ENCODE measurements around the gene PNPO. TPM values are rescaled to one million over a fixed set of nuclear protein-coding genes. Genes with fewer than 3 reads are reported as not detected.

The PNPO gene
- total and polyA plus RNA-seq, 2 of the 13 experiments (the other 11 are each of a cell fraction or from before 2014, with no cell fraction given) = 47.9 to 63.3 TPM

DNA sequence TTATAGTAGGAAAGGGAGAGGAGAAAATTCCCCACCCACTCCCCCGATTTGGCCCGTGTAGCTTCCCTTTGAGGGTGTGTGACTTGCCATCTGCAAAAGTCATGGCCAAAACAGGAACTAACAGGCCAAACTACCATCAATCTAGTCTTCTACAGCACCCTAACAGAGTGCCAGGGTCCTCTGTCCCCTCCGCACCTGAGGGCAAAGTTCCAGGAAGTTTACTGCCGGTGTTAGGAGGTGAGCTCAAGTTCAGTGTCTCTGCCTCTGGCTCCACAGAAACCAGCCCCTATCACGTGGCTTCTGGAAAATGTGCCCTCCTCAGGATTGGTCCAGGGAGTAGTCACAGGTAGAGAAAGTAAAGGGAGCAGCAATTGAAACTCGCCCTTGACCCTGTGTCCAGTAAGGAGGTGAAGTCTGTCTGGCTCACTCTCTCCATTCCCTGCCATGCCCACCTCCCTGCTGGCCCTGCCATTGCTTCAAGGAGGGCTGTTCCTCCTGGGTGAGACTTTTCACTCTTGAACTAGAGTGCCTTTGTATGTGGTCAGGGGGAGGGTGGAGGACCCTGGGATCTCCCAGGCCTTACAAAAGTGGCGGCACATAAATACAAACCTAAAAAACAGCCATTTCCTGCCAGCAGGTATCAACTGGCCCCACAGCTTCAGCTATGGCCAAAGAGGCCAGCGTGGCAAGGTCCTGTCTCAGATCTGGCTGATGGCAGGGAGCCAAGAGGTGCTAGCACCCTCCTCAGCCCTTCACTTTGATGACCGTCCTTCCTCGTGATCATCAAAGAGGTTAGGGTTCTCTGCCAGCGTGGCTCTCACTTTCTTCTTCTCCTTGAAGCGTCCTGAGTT, 11.0 kb downstream of the PNPO start (continued):
- TF ChIP-seq, protein P1, sequence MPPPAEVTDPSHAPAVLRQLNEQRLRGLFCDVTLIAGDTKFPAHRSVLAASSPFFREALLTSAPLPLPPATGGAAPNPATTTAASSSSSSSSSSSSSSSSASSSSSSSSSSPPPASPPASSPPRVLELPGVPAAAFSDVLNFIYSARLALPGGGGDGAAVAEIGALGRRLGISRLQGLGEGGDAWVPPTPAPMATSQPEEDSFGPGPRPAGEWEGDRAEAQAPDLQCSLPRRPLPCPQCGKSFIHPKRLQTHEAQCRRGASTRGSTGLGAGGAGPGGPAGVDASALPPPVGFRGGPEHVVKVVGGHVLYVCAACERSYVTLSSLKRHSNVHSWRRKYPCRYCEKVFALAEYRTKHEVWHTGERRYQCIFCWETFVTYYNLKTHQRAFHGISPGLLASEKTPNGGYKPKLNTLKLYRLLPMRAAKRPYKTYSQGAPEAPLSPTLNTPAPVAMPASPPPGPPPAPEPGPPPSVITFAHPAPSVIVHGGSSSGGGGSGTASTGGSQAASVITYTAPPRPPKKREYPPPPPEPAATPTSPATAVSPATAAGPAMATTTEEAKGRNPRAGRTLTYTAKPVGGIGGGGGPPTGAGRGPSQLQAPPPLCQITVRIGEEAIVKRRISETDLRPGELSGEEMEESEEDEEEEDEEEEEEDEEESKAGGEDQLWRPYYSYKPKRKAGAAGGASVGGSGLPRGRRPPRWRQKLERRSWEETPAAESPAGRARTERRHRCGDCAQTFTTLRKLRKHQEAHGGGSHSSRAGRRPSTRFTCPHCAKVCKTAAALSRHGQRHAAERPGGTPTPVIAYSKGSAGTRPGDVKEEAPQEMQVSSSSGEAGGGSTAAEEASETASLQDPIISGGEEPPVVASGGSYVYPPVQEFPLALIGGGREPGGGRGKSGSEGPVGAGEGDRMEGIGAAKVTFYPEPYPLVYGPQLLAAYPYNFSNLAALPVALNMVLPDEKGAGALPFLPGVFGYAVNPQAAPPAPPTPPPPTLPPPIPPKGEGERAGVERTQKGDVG (CRISPR knock-in tag; IDR thresholded peaks at IDR 0.05; ENCODE audit: borderline replicate concordance) = no peak
- TF ChIP-seq ZNF713 (CRISPR knock-in tag; IDR thresholded peaks at IDR 0.05) (0 out of 2 replicates have a peak, but pooled peaks have one; percentile 61), ZFYVE20 (CRISPR knock-in tag; IDR thresholded peaks at IDR 0.05; ENCODE audit: borderline replicate concordance, low read depth) (no peak), ZNF546 (CRISPR knock-in tag; conservative IDR thresholded peaks at IDR 0.05) (no peak), ZNF143 (CRISPR knock-in tag; IDR thresholded peaks at IDR 0.05) (no peak), ZNF614 (CRISPR knock-in tag; IDR thresholded peaks at IDR 0.05; ENCODE audit: borderline replicate concordance) (peak; percentile 50; the same call in 1 of the 2 replicates), ZNF292 (CRISPR knock-in tag; IDR thresholded peaks at IDR 0.05; ENCODE audit: borderline replicate concordance, low read depth) (peak; percentile 57; the same call in 1 of the 2 replicates), ZNF605 (CRISPR knock-in tag; IDR thresholded peaks at IDR 0.05) (0 out of 2 replicates have a peak, but pooled peaks have one; percentile 28), ESRRA (CRISPR knock-in tag; IDR thresholded peaks at IDR 0.05; ENCODE audit: low read depth) (peak; percentile 87), THAP11 (CRISPR knock-in tag; IDR thresholded peaks at IDR 0.05) (peak; percentile 45; the same call in 1 of the 2 replicates), ZNF263 (CRISPR knock-in tag; IDR thresholded peaks at IDR 0.05) (no peak), ZFP62 (CRISPR knock-in tag; IDR thresholded peaks at IDR 0.05) (no peak), AGO1 (IDR thresholded peaks at IDR 0.05; ENCODE audit: low read depth, low read length, poor library complexity, severe bottlenecking) (no peak), TP53 (CRISPR knock-in tag; conservative IDR thresholded peaks at IDR 0.05) (no peak)
- TF ChIP-seq, protein P2, sequence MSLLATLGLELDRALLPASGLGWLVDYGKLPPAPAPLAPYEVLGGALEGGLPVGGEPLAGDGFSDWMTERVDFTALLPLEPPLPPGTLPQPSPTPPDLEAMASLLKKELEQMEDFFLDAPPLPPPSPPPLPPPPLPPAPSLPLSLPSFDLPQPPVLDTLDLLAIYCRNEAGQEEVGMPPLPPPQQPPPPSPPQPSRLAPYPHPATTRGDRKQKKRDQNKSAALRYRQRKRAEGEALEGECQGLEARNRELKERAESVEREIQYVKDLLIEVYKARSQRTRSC (CRISPR knock-in tag; IDR thresholded peaks at IDR 0.05; ENCODE audit: low read depth) = no peak
- TF ChIP-seq, protein P3, sequence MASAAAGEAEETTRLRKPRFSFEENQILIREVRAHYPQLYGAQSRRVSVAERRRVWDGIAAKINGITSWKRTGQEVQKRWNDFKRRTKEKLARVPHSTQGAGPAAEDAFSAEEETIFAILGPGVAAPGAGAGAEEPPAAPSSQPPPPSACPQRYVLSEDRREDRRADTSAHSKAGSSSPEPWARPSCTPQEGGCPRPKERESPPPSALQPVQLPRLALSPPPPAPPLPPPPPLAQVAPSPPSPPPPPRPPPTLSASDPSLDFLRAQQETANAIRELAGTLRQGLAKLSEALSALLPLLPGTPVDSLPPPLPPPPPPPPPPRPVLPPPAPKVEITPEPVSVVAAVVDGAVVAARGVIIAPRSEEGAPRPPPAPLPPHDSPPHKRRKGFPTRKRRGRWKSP (CRISPR knock-in tag; IDR thresholded peaks at IDR 0.05) = no peak
- TF ChIP-seq, protein P4, sequence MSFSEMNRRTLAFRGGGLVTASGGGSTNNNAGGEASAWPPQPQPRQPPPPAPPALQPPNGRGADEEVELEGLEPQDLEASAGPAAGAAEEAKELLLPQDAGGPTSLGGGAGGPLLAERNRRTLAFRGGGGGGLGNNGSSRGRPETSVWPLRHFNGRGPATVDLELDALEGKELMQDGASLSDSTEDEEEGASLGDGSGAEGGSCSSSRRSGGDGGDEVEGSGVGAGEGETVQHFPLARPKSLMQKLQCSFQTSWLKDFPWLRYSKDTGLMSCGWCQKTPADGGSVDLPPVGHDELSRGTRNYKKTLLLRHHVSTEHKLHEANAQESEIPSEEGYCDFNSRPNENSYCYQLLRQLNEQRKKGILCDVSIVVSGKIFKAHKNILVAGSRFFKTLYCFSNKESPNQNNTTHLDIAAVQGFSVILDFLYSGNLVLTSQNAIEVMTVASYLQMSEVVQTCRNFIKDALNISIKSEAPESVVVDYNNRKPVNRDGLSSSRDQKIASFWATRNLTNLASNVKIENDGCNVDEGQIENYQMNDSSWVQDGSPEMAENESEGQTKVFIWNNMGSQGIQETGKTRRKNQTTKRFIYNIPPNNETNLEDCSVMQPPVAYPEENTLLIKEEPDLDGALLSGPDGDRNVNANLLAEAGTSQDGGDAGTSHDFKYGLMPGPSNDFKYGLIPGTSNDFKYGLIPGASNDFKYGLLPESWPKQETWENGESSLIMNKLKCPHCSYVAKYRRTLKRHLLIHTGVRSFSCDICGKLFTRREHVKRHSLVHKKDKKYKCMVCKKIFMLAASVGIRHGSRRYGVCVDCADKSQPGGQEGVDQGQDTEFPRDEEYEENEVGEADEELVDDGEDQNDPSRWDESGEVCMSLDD (CRISPR knock-in tag; IDR thresholded peaks at IDR 0.05; ENCODE audit: borderline replicate concordance) = no peak
- TF ChIP-seq, protein P5, sequence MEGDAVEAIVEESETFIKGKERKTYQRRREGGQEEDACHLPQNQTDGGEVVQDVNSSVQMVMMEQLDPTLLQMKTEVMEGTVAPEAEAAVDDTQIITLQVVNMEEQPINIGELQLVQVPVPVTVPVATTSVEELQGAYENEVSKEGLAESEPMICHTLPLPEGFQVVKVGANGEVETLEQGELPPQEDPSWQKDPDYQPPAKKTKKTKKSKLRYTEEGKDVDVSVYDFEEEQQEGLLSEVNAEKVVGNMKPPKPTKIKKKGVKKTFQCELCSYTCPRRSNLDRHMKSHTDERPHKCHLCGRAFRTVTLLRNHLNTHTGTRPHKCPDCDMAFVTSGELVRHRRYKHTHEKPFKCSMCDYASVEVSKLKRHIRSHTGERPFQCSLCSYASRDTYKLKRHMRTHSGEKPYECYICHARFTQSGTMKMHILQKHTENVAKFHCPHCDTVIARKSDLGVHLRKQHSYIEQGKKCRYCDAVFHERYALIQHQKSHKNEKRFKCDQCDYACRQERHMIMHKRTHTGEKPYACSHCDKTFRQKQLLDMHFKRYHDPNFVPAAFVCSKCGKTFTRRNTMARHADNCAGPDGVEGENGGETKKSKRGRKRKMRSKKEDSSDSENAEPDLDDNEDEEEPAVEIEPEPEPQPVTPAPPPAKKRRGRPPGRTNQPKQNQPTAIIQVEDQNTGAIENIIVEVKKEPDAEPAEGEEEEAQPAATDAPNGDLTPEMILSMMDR (CRISPR knock-in tag; IDR thresholded peaks at IDR 0.05) = peak; percentile 33
